HepG2 (cell line): Measurements from ENCODE around the gene VGLL1. TPM values are rescaled to one million over a fixed set of nuclear protein-coding genes. Genes with fewer than 3 reads are reported as not detected.

ENCODE experiments used
- ATAC-seq: fragments of 200-7000 bp; cut with Tn5 transposase; 3 replicates; pipeline ENCODE4 v1.9.1; 2020; ENCODE audit warnings: mild to moderate bottlenecking, moderate library complexity
- BruUV-seq: library from RNA; stranded (reverse); fragments of 400-500 nt; replicated peaks from 2 replicates; lab custom pipeline; 2021; lab: Mats Ljungman, UMichigan
- CTCF ChIA-PET: fragments of 300-600 bp; formaldehyde crosslinking; extraction: SDS; loops from one replicate; lab custom pipeline; 2021; ENCODE audit warnings: low total read pairs, inconsistent platforms, low intra/inter-chr PET ratio; lab: Yijun Ruan, JAX
- POLR2A ChIA-PET: fragments of 350-600 bp; sonication (Branson Sonifier 250); formaldehyde crosslinking; loops from one replicate; lab custom pipeline; 2020; ENCODE audit warnings: antibody characterized with exemption, inconsistent platforms; lab: Yijun Ruan, JAX
- DNase-seq: peaks from one replicate; pipeline ENCODE4 v3.0.0-alpha.2; 2015; ENCODE audit warnings: low spot score
- FAIRE-seq: peaks from 3 replicates; lab custom pipeline; 2011; peaks lifted over from hg19 to GRCh38; lab: Jason Lieb, UNC
- H2AFZ ChIP-seq: one replicate; pipeline ENCODE4 v1.6.1; 2011; ENCODE audit warnings: low read length, inconsistent platforms
- H3K27ac ChIP-seq: fragments of 300-600 bp; 3 replicates; pipeline ENCODE4 v1.8.0; 2011; ENCODE audit warnings: mixed run types, mild to moderate bottlenecking, mixed read lengths, low read length, inconsistent platforms; ENCODE audit not compliant: insufficient read depth; ENCODE audit errors: extremely low read length
- H3K27me3 ChIP-seq, 2 experiments: fragments of 200-600 bp in 1 of 2; 2 replicates in 1 of 2; 3 replicates in 1 of 2; pipeline versions ENCODE4 v1.6.0 to v1.8.0; 2011; ENCODE audit warnings: low read length in 2 of 2, mild to moderate bottlenecking in 2 of 2, moderate library complexity in 2 of 2, inconsistent platforms in 1 of 2; ENCODE audit not compliant: insufficient read depth in 2 of 2, control insufficient read depth in 1 of 2
- H3K36me3 ChIP-seq, 2 experiments: fragments of 200-600 bp in 1 of 2; replicated peaks in 1 of 2; 2 replicates in 1 of 2; 3 replicates in 1 of 2; pipeline versions ENCODE4 v1.5.1 to v1.8.0; 2011; ENCODE audit warnings: low read length in 2 of 2, inconsistent platforms in 1 of 2; ENCODE audit not compliant: insufficient read depth in 2 of 2, control insufficient read depth in 1 of 2
- H3K4me1 ChIP-seq: 2 replicates; pipeline ENCODE4 v1.5.1; 2012; ENCODE audit warnings: low read length, inconsistent platforms; ENCODE audit not compliant: insufficient read depth
- H3K4me2 ChIP-seq: 2 replicates; pipeline ENCODE4 v1.6.0; 2011; ENCODE audit warnings: low read depth, low read length, inconsistent platforms
- H3K4me3 ChIP-seq, 3 experiments: fragments of 200-600 bp in 1 of 3; sonication (generic), shearing (Covaris generic) in 1 of 3; replicated peaks in 1 of 3; 2 replicates each; pipeline ENCODE4 v1.5.1; 2011 to 2016; ENCODE audit warnings: low read length in 3 of 3, inconsistent platforms in 2 of 3, low read depth in 2 of 3, mild to moderate bottlenecking in 2 of 3, control low read depth in 1 of 3, mixed read lengths in 1 of 3; ENCODE audit not compliant: insufficient read depth in 1 of 3
- H3K79me2 ChIP-seq: one replicate; pipeline ENCODE4 v1.6.1; 2011; ENCODE audit warnings: low read length, inconsistent platforms; ENCODE audit not compliant: insufficient read depth
- H3K9ac ChIP-seq: 2 replicates; pipeline ENCODE4 v1.6.0; 2011; ENCODE audit warnings: mild to moderate bottlenecking, low read depth, low read length, inconsistent platforms; ENCODE audit not compliant: insufficient read depth
- H3K9me3 ChIP-seq: 2 replicates; pipeline ENCODE4 v1.5.1; 2012; ENCODE audit warnings: mild to moderate bottlenecking, low read length
- H4K20me1 ChIP-seq: 2 replicates; pipeline ENCODE4 v1.6.0; 2011; ENCODE audit warnings: inconsistent platforms, mild to moderate bottlenecking, low read length, moderate library complexity; ENCODE audit not compliant: insufficient read depth
- ATF3 ChIP-seq: sonication (generic); formaldehyde crosslinking; IDR thresholded peaks from 2 replicates; pipeline ENCODE4 v1.4.0; 2020; ENCODE audit warnings: missing genetic modification reagents
- ETS1 ChIP-seq: sonication (generic); formaldehyde crosslinking; IDR thresholded peaks from 2 replicates; pipeline ENCODE4 v1.4.0; 2020; ENCODE audit warnings: missing genetic modification reagents
- FLYWCH1 ChIP-seq: sonication (generic); formaldehyde crosslinking; IDR thresholded peaks from 2 replicates; pipeline ENCODE4 v1.8.1; 2023; ENCODE audit warnings: mild to moderate bottlenecking, missing genetic modification reagents
- HBP1 ChIP-seq: IDR thresholded peaks from 2 replicates; pipeline ENCODE4 v1.6.1; 2016; ENCODE audit warnings: low read depth, control low read depth
- HNRNPLL ChIP-seq: fragments of 200-400 bp; formaldehyde crosslinking; IDR thresholded peaks from 2 replicates; pipeline ENCODE4 v1.6.1; 2017; ENCODE audit warnings: mild to moderate bottlenecking, low read depth, low read length; ENCODE audit not compliant: poor library complexity, severe bottlenecking
- KLF15 ChIP-seq: sonication (generic); formaldehyde crosslinking; IDR thresholded peaks from 2 replicates; pipeline ENCODE4 v1.8.1; 2023; ENCODE audit warnings: borderline replicate concordance, mild to moderate bottlenecking, inconsistent platforms, missing genetic modification reagents, mixed read lengths
- MIER3 ChIP-seq: IDR thresholded peaks from 2 replicates; pipeline ENCODE4 v1.6.1; 2016; ENCODE audit warnings: missing compliant biosample characterization, borderline replicate concordance
- SP1 ChIP-seq, 2 experiments: fragments of 450-650 bp in 1 of 2; sonication (generic) in 1 of 2; formaldehyde crosslinking in 1 of 2; IDR thresholded peaks; 2 replicates each; pipeline versions ENCODE4 v1.4.0 to v1.6.1; 2016 to 2020; ENCODE audit warnings: missing genetic modification reagents in 1 of 2
- ZBTB4 ChIP-seq: sonication (generic); formaldehyde crosslinking; IDR thresholded peaks from 2 replicates; pipeline ENCODE4 v1.4.0; 2020; ENCODE audit warnings: missing genetic modification reagents, mild to moderate bottlenecking, borderline replicate concordance
- ZNF414 ChIP-seq: sonication (generic); formaldehyde crosslinking; IDR thresholded peaks from 2 replicates; pipeline ENCODE4 v1.5.0; 2020; ENCODE audit warnings: missing genetic modification reagents
- ZNF460 ChIP-seq: sonication (generic); formaldehyde crosslinking; IDR thresholded peaks from 2 replicates; pipeline ENCODE4 v1.5.1; 2020; ENCODE audit warnings: missing genetic modification reagents, mild to moderate bottlenecking, borderline replicate concordance
- ZNF713 ChIP-seq: sonication (generic); formaldehyde crosslinking; IDR thresholded peaks from 2 replicates; pipeline ENCODE4 v1.4.0; 2020; ENCODE audit warnings: mild to moderate bottlenecking, missing genetic modification reagents
- in situ Hi-C: cut with HindIII; loops from 2 replicates; pipeline ENCODE4 v1.10.0; 2017; ENCODE audit warnings: low pct_unique_long_range_greater_than_20kb; ENCODE audit not compliant: extremely low pct_ligation_motif_present
- intact Hi-C: fragments of 100-400 bp; cut with micrococcal nuclease; formaldehyde crosslinking; loops from one replicate; pipeline ENCODE4 v1.10.0; 2022; ENCODE audit not compliant: unreplicated experiment
- polyA plus RNA-seq, 8 experiments: library from polyadenylated mRNA; depleted of rRNA in 3 of 8; stranded (reverse) in 7 of 8; unstranded in 1 of 8; fragments of >200 nt; fragmentation: Illumina TruSeq in 4 of 8; extraction: Trizol in 4 of 8; gene quantifications; 2 replicates each; pipeline versions ENCODE4 v1.2.1 to v1.2.3, GENCODE V29; 2011 to 2016; ENCODE audit warnings: low read depth in 4 of 8, missing spikeins in 1 of 8, mixed read lengths in 1 of 8; ENCODE audit not compliant: insufficient read depth in 1 of 8
- total RNA-seq, 5 experiments: library from RNA; depleted of rRNA; stranded (reverse); fragments of >200 nt; fragmentation: Illumina TruSeq; extraction: Trizol; gene quantifications; 2 replicates each; pipeline ENCODE4 v1.2.3, GENCODE V29; 2016; ENCODE audit warnings: low read depth in 1 of 5

VGLL1 gene
- total and polyA plus RNA-seq, 2 of the 13 experiments (the other 11 are each of a cell fraction or from before 2014, with no cell fraction given): not detected

- H3K36me3 ChIP-seq: no peaks in the 10 kb centered on the region
- no peak overlapping the region for H3K27ac ChIP-seq
- no peak overlapping the region for H2AFZ ChIP-seq
- no peak for FAIRE-seq
- in situ Hi-C loops (no loop called here), intact Hi-C loops (no loop called here)
- no peak overlapping the region for H3K9ac ChIP-seq
- no peaks in the 10 kb centered on the region for H3K4me1 ChIP-seq
- TF ChIP-seq HNRNPLL: no peak
- no peak for TF ChIP-seq ZBTB4
- TF ChIP-seq KLF15 (CRISPR knock-in tag): no peak
- TF ChIP-seq HBP1 (CRISPR knock-in tag): no peak
- TF ChIP-seq MIER3 (CRISPR knock-in tag): no peak
- TF ChIP-seq ZNF713 (CRISPR knock-in tag): no peak
- no peak for TF ChIP-seq ZNF460 (CRISPR knock-in tag)
- no peak for TF ChIP-seq FLYWCH1 (CRISPR knock-in tag)
- TF ChIP-seq ZNF414: no peak
- TF ChIP-seq SP1 (IDR thresholded peaks at IDR 0.05): no peak
- TF ChIP-seq SP1 (CRISPR knock-in tag; IDR thresholded peaks at IDR 0.05): no peak
- no peak for TF ChIP-seq ETS1 (CRISPR knock-in tag)
- no peak for TF ChIP-seq ATF3
- H3K27me3 ChIP-seq: no peaks in the 10 kb centered on the region; a peak in 1 of 5 replicates
- H4K20me1 ChIP-seq: no peaks in the 10 kb centered on the region
- POLR2A ChIA-PET: no interaction called here
- H3K9me3 ChIP-seq: no peaks in the 10 kb centered on the region
- H3K4me3 ChIP-seq: no peak overlapping the region
- no peaks in the 10 kb centered on the region for H3K79me2 ChIP-seq
- H3K4me2 ChIP-seq: no peak overlapping the region
- CTCF ChIA-PET: no interaction called here
- BruUV-seq: no TSS peak
- no peak for ATAC-seq
- no peak for DNase-seq
Observed at GRCh38 chrX:136580316-136580715, 48.3 kb downstream of the VGLL1 start.
